Memory B cell (primary cell): Measurements from ENCODE around the gene GCNT2.
A peak's percentile ranks its signal among the peaks of the same experiment; 100 is the strongest.
"Not testable (repeated sequence)": the region's sequence is repeated elsewhere in the genome, so short reads cannot be mapped to it uniquely, and the experiment has no call there.

Experiments
- ATAC-seq: fragments of 150-1000 bp; cut with Tn5 transposase; 2 replicates; pipeline ENCODE4 v1.10.0; 2021; ENCODE audit warnings: low read depth, mild to moderate bottlenecking, moderate library complexity
- DNase-seq, 2 donors: peaks; one replicate each; pipeline ENCODE4 v3.0.0; 2022; ENCODE audit warnings: low spot score in 2 of 2
- H3K27ac Mint-ChIP-seq: one replicate; pipeline ENCODE4 v1.8.0; 2022; ENCODE audit warnings: mild to moderate bottlenecking, moderate library complexity, mixed read lengths
- H3K27me3 Mint-ChIP-seq: one replicate; pipeline ENCODE4 v1.8.0; 2022; ENCODE audit warnings: mixed read lengths
- H3K36me3 Mint-ChIP-seq: one replicate; pipeline ENCODE4 v1.8.0; 2022; ENCODE audit warnings: mild to moderate bottlenecking, mixed read lengths
- H3K4me1 Mint-ChIP-seq: one replicate; pipeline ENCODE4 v1.8.0; 2022; ENCODE audit warnings: mixed read lengths
- H3K4me3 Mint-ChIP-seq: one replicate; pipeline ENCODE4 v1.8.0; 2022; ENCODE audit warnings: mild to moderate bottlenecking, moderate library complexity, mixed read lengths
- H3K9me3 Mint-ChIP-seq: one replicate; pipeline ENCODE4 v1.8.0; 2022; ENCODE audit warnings: mixed read lengths

Gene GCNT2

DNA sequence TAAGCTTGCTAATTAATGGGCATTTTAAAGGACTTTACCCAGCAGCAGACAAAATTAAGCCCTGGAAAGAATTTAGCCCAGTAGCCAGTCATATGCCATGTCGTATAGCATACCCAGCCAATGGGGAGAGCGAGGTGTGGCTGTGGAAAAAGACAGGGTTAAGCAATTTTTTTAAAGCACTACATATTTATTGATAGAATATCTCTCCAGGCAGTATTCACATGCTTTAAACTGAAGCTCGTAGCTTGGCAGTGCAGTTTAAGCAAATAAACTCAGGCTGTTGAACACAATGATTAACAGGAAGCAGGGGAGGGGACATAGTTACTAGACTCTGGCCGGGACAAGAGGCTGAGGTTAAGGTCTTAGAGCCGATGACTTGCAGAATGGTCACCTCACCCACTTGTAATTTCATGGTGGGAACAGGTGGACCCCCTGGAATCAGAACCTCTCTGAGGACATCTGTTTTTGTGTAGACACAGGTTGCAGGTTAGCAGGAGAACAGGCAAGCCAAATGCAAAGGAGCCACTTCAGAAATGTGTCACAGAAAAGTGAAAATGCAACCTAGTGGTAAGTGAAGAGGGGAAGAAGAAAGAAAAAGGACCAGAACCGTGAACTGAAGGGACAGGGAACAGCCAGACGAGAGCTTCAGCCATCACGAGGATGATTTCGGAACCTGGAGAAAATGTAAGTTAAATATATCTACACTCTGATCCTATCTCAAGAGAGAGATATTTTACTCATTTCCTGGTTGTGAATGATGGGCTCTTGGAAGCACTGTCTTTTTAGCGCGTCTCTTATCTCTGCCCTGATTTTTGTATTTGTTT lies 7.2 kb downstream of the GCNT2 start:
- Mint-ChIP-seq H3K4me3 (peak overlapping the region; percentile 91), H3K9me3 (no peaks in the 10 kb centered on the region), H3K27me3 (peaks cover under 1% of the 10 kb centered on the region), H3K4me1 (peaks cover 32% of the 10 kb centered on the region), H3K27ac (peak overlapping the region; percentile 89), H3K36me3 (no peaks in the 10 kb centered on the region)
- DNase-seq, result peak in 1 of 2 donors; percentile 24
- ATAC-seq, result peak; percentile 48

DNA sequence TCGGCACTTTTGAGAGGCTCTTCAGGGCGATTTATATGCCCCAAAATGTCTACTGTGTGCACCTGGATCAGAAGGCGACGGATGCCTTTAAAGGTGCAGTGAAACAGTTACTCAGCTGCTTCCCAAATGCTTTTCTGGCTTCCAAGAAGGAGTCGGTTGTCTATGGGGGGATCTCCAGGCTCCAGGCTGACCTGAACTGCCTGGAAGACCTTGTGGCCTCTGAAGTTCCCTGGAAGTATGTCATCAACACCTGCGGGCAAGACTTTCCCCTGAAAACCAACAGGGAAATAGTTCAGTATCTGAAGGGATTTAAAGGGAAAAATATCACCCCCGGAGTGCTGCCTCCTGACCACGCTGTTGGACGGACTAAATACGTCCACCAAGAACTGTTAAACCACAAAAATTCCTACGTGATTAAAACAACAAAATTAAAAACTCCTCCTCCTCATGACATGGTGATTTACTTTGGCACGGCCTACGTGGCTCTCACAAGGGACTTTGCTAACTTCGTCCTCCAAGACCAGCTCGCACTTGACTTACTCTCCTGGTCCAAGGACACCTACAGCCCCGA lies 8.2 kb downstream of the GCNT2 start:
- Mint-ChIP-seq H3K27me3 (no peaks in the 10 kb centered on the region), H3K4me1 (peaks cover 38% of the 10 kb centered on the region), H3K27ac (peak overlapping the region; percentile 89), H3K4me3 (peak overlapping the region; percentile 91), H3K36me3 (no peaks in the 10 kb centered on the region), H3K9me3 (no peaks in the 10 kb centered on the region)
- no peak for DNase-seq
- ATAC-seq, result no peak

DNA sequence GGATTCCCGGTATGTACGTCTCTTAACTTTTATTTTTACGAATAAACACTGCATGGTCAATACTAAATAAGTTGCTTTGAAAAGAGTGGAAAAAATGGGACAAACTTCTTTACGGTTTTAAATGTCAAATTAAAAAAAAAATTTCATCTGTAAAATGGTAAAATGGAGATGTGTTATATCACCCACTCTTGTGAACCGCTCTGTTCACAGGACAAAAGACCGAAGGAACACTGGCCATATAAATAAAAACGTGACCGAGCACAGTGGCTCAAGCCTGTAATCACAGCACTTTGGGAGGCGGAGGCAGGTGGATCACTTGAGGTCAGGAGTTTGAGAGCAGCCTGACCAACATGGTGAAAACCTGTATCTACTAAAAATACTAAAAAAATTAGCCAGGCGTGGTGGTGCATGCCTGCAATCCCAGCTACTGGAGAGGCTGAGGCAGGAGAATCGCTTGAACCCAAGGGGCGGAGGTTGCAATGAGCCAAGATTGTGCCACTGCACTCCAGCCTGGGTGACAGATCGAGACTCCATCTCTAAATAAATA lies 8.8 kb downstream of the GCNT2 start:
- H3K27me3 Mint-ChIP-seq, DNase-seq, H3K36me3 Mint-ChIP-seq, ATAC-seq, H3K9me3 Mint-ChIP-seq: not testable (repeated sequence)
- H3K4me1 Mint-ChIP-seq, result peaks cover 37% of the 10 kb centered on the region
- peak overlapping the region; percentile 91 for H3K4me3 Mint-ChIP-seq
- H3K27ac Mint-ChIP-seq, result peak overlapping the region; percentile 89

DNA sequence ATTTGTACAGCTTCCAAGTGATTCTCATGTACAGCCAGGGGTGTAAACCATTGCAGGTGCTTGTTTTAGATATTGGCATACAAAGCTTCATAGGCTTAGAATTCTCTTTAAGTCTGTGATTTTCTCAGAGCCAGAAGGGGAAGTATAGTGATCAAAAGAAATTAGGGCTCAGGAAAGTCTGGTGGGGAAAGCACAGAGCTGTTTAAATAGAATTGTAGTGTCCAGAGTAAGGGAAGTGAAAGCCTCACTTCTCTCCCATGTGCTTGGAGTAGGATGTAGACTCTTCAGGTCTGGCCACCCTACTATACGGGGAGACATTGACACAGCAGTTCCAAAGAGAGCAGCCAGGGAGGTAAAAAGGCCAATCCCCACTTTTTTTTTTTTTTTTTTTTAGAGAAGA lies 10.4 kb downstream of the GCNT2 start:
- ATAC-seq, result peak; percentile 40
- Mint-ChIP-seq H3K27me3 (no peaks in the 10 kb centered on the region), H3K4me1 (peaks cover 48% of the 10 kb centered on the region), H3K4me3 (peak overlapping the region; percentile 86), H3K9me3 (no peaks in the 10 kb centered on the region), H3K27ac (peak overlapping the region; percentile 94), H3K36me3 (no peaks in the 10 kb centered on the region)
- DNase-seq, result no peak

DNA sequence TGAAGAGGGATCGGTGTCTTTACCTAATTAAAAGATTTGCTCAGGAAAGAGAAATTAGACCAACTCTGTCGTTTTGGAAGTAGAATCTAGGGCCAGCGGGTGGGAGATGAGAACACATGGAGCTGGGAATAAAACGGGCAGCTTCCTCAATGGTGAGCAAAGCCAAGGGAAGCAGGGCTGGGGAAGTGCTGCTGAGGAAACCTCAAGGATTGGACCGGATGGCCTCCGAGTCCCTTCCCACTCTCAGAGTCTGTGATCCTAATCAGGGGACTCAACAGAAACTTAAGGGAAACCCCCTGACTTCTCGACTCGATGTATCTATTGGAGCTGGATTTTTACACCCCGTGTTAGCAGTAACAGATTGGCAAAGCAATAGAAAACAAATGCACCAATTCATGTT lies 10.8 kb downstream of the GCNT2 start:
- ATAC-seq, result no peak
- Mint-ChIP-seq H3K9me3 (no peaks in the 10 kb centered on the region), H3K4me1 (peaks cover 48% of the 10 kb centered on the region), H3K36me3 (no peaks in the 10 kb centered on the region), H3K4me3 (peak overlapping the region; percentile 86), H3K27ac (peak overlapping the region; percentile 94), H3K27me3 (no peaks in the 10 kb centered on the region)
- no peak for DNase-seq

DNA sequence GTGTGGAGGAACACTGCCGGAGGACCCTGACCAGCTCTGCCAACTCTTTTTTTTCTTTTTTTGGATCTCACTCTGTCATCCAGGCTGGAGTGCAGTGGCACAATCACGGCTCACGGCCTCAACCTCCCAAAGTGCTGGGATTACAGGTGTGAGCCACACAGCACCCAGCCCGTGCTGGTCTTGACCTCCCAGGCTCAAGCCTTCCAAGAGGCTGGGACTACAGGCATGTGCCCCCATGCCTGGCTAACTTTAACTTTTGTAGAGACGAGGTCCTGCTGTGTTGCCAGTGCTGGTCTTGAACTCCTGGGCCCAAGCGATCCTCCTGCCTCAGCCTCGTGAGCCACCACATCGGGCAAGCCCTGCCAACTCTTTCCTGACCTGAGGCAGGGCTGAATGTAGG lies 11.2 kb downstream of the GCNT2 start:
- Mint-ChIP-seq H3K4me1 (peaks cover 48% of the 10 kb centered on the region), H3K27me3 (no peaks in the 10 kb centered on the region), H3K27ac (peak overlapping the region; percentile 94), H3K36me3 (no peaks in the 10 kb centered on the region), H3K4me3 (peak overlapping the region; percentile 86), H3K9me3 (no peaks in the 10 kb centered on the region)
- ATAC-seq (no peak), DNase-seq (no peak)

DNA sequence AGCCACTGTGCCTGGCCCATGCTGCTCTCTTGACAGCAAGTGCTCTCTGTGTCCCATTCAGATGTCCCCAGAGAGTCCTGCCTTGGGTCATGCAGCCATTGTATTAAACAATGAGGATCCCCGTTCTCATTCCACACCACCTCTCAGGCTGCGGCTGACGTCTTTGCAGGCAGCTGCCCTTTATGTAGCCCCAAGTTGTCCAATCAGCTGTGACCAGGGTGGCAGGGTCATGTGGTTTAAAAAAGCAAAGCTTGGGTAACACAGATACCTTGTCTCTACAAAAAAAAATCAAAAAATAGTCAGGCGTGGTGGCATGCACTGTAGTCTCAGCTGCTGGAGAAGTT lies 13.2 kb downstream of the GCNT2 start:
- Mint-ChIP-seq H3K27me3 (no peaks in the 10 kb centered on the region), H3K4me1 (peaks cover 40% of the 10 kb centered on the region), H3K27ac (peak overlapping the region; percentile 94), H3K36me3 (no peaks in the 10 kb centered on the region), H3K9me3 (no peaks in the 10 kb centered on the region), H3K4me3 (peak overlapping the region; percentile 75)
- DNase-seq (peak; percentile 42), ATAC-seq (peak; percentile 49)

DNA sequence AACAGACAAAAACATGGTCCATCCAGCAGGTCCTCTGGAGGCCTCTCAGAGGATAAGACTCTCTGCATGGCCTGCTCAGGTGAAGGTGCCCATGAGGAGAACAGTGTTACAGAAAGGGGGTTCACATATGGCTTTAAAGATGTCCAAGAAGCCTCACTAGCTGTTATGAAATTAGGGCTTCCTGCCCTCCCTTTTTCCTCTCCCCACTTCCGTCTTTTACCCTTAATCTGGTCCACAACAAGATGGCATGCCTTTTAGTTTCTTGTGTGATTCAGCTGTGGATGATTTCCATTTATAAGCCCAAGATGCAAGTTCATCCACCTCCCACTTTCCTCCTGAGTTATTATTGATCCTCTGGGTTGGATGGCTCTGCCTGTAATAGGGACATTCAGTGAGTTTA lies 14.0 kb downstream of the GCNT2 start:
- Mint-ChIP-seq H3K36me3 (no peaks in the 10 kb centered on the region), H3K4me3 (peak overlapping the region; percentile 75), H3K27ac (peak overlapping the region; percentile 94), H3K9me3 (no peaks in the 10 kb centered on the region), H3K27me3 (no peaks in the 10 kb centered on the region), H3K4me1 (peaks cover 43% of the 10 kb centered on the region)
- DNase-seq, result no peak
- ATAC-seq, result no peak

DNA sequence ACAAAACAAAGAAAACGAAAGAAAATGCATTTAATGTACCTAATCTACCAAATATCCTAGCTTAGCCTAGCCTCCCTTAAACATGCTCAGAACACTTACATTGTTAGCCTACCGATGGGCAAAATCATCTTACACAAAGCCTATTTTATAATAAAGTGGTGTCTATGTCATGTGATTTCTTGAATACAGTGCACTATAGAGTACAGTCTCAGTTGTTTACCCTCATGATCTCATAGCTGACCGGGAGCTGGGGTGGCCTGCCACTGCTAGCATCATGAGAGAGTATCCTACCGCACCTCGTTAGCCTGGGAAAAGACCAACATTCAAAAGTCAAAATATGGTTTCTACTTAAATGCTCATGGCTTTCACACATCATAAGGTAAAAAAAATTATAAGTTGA lies 16.6 kb downstream of the GCNT2 start:
- Mint-ChIP-seq H3K4me1 (peaks cover 44% of the 10 kb centered on the region), H3K9me3 (no peaks in the 10 kb centered on the region), H3K4me3 (no peak overlapping the region), H3K36me3 (peaks cover 9% of the 10 kb centered on the region), H3K27me3 (no peaks in the 10 kb centered on the region), H3K27ac (peak overlapping the region; percentile 94)
- DNase-seq (no peak), ATAC-seq (no peak)

DNA sequence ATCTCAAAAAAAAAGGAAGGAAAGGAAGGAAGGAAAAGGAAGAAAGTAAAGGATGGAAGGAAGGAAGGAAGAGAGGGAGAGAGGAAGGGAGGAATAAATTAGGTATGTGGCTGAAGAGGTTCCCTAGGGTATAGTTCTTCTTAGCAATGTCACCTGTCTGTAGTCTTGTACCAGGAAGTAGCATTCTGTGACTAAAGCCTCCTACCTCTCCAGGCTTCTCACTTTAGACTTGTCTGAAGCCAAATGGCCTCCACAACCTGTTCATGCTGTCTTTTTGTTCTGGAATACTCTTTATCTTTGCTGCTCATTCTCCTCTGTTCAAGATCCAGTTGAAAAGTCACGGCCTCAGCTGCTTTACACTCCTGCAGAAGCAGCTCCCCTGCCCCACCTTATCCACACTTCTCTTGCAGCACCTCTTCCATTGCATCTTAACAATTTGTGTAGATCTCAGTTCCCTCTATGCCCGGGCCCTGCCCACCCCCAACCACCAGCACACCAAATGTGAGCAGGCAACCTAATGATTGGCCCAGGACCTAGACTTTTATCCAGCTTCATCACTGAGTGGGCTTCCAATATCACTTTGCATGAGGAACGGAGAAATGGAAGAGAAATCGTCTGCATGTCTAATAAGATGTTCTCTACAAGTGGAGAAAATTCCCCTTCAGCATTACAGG lies 19.1 kb downstream of the GCNT2 start:
- Mint-ChIP-seq H3K4me3 (peak overlapping the region; percentile 67), H3K4me1 (peaks cover 36% of the 10 kb centered on the region), H3K27me3 (no peaks in the 10 kb centered on the region), H3K9me3 (no peaks in the 10 kb centered on the region), H3K36me3 (peaks cover 11% of the 10 kb centered on the region), H3K27ac (peak overlapping the region; percentile 86)
- ATAC-seq, result no peak
- DNase-seq, result no peak

DNA sequence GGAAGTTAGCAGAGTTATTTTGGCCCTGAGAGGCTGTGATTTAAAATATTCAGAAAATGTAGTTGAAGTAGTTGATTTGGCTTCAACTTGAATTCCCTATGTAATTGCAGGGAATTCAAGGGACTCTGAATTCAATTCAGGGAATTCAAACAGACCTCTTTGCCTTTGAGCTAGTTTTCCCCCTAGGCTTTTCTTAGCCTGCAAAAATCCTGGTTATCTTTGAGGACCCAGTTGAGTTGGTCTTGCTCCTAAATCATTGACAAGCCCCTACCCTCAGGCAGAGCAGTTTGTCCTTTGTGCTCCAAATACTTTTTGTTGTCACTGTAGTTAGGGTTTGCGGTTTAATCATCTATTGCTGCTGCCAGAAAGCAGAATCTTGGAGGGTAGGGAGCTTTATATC lies 20.4 kb downstream of the GCNT2 start:
- Mint-ChIP-seq H3K4me1 (peaks cover 37% of the 10 kb centered on the region), H3K36me3 (peaks cover 14% of the 10 kb centered on the region)

DNA sequence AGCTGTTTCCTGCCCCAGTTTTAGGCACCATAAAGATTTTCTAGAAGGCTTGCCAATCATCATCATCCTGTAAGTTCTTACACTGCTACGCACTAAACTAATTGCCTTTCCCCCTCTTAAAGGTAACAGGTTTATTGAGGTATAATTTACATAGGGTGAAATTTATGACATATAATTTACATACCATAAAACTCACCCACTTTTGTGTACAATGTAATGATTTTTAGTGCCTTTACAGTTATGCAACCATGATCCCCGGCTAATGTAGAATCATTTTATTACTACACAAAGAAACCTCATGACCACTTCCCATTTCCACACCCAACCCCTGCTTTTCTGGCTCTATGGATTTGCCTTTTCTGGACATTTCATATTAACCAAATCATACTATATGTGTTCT lies 21.1 kb downstream of the GCNT2 start:
- Mint-ChIP-seq H3K4me3 (no peak overlapping the region), H3K4me1 (peaks cover 40% of the 10 kb centered on the region), H3K9me3 (no peaks in the 10 kb centered on the region), H3K36me3 (peaks cover 14% of the 10 kb centered on the region), H3K27me3 (no peaks in the 10 kb centered on the region), H3K27ac (no peak overlapping the region)
- DNase-seq (no peak), ATAC-seq (no peak)

More for the DNA sequence above, 20.4 kb downstream of the GCNT2 start:
- no peaks in the 10 kb centered on the region for H3K9me3 Mint-ChIP-seq
- ATAC-seq, result no peak
- H3K27me3 Mint-ChIP-seq, result no peaks in the 10 kb centered on the region
- no peak for DNase-seq
- H3K4me3 Mint-ChIP-seq, result no peak overlapping the region
- no peak overlapping the region for H3K27ac Mint-ChIP-seq

DNA sequence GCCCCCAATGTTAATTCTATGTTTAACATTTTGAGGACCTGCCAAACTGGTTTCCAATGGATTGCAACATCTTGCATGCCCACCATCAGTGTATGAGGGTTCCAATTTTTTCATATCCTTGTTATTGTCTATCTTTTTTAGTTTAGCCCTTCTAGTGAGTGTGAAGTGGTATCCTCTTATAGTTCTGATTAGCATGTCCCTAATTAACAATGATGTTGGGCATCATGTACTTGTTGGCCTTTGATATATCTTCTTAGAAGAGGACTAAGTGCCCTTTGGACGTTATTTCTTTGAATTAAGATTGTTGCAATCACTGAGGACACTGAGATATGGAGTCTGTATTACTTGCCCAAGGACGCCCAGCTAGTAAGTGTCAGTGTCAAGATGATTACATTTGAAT lies 22.3 kb downstream of the GCNT2 start:
- no peak for ATAC-seq
- no peak overlapping the region for H3K27ac Mint-ChIP-seq
- DNase-seq, result no peak
- H3K4me1 Mint-ChIP-seq, result peaks cover 42% of the 10 kb centered on the region
- peaks cover 14% of the 10 kb centered on the region for H3K36me3 Mint-ChIP-seq
- no peaks in the 10 kb centered on the region for H3K9me3 Mint-ChIP-seq
- H3K27me3 Mint-ChIP-seq, result no peaks in the 10 kb centered on the region
- H3K4me3 Mint-ChIP-seq, result no peak overlapping the region

DNA sequence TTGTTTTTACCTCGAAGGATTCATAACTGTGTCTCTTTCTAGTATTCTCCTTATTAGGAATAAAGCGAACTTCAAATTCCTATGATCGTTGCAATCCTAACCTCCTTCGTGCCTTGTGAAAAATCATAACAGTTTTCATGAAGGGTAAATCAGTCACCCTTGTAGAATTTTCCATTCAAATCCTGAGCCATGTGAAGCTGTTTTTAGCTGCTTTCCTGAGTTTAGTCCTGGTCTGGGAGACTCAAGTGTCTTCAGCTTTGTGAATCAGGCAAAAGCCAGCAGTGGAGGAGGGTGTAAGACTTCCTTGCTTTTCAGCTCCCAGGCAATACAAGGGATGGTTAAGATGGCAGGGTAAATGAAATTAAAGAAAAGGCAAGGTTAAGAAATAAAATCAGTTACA lies 24.3 kb downstream of the GCNT2 start:
- DNase-seq (no peak), ATAC-seq (no peak)
- peaks cover 18% of the 10 kb centered on the region for H3K36me3 Mint-ChIP-seq
- peaks cover 35% of the 10 kb centered on the region for H3K4me1 Mint-ChIP-seq
- H3K27me3 Mint-ChIP-seq, result no peaks in the 10 kb centered on the region
- H3K9me3 Mint-ChIP-seq, result no peaks in the 10 kb centered on the region
- H3K4me3 Mint-ChIP-seq, result no peak overlapping the region
- peak overlapping the region; percentile 59 for H3K27ac Mint-ChIP-seq
